ENCODE results near the gene KLHL26. TPM values are rescaled to one million over a fixed set of nuclear protein-coding genes. Genes with fewer than 3 reads are reported as not detected.

KLHL26 gene
- total and polyA plus RNA-seq, 9 of the 15 experiments (the other 6 are each of a cell fraction or from before 2014, with no cell fraction given), result 0.13 to 13.3 (median 1.4) TPM

DNA sequence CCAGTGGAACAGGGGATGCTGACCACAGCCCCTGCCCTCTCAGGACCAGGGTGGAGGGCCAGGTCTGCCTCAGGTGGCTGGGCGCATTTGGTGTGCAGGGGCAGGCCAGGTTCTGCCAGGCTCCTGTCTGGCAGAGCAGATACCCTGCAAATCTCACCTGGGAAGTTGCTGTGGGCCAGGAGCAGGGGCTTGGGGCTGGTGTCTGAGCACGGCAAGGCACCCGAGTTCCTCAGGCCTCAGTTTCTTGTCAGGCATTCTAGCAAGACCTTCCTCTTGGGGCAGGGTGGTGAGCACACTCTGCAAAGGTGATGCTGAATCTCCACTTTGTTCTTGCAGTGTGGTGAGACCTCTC, 47.8 kb downstream of the KLHL26 start:
- ChIA-PET POLR2A (interaction anchor here (0.8 kb wide), 1 partner anchor 24 kb away, joined by 3 read pairs; no protein-coding TSS in a partner anchor), CTCF (ENCODE audit: low intra/inter-chr PET ratio) (no interaction called here)
- FAIRE-seq (no peak), ATAC-seq (no peak), DNase-seq (ENCODE audit: extremely low read depth in 1 of 4, low spot score in 3 of 4) (no peak)
- Histone ChIP-seq H3K9ac (ENCODE audit: insufficient read depth in 1 of 2, low read depth in 2 of 2, low read length in 2 of 2) (peak overlapping the region in 1 of 2 experiments; percentile 91; a peak in 2 of 4 replicates), H3K27me3 (ENCODE audit: control insufficient read depth in 2 of 2, insufficient read depth in 2 of 2, low read length in 2 of 2) (no peaks in the 10 kb centered on the region), H3K27ac (ENCODE audit: extremely low read depth, low read depth, low read length) (no peak overlapping the region), H3K4me2 (ENCODE audit: insufficient read depth, low read length) (peak overlapping the region; percentile 93; the same call in 1 of the 2 replicates), H3K4me1 (replicated peaks in 1 of 2; ENCODE audit: control insufficient read depth in 2 of 2, insufficient read depth in 2 of 2, low read length in 2 of 2) (peaks cover 10 to 35% of the 10 kb centered on the region in 2 experiments; a peak in 4 of 5 replicates), H3K9me3 (replicated peaks; ENCODE audit: control insufficient read depth, insufficient read depth, low read depth, low read length) (no peaks in the 10 kb centered on the region), H3K36me3 (ENCODE audit: control insufficient read depth, insufficient read depth, low read length) (no peaks in the 10 kb centered on the region), H3K4me3 (no peak overlapping the region), H4K20me1 (replicated peaks; ENCODE audit: control insufficient read depth, insufficient read depth, low read length) (peaks cover 9% of the 10 kb centered on the region; the same call in 1 of the 2 replicates), H3K9me1 (ENCODE audit: control insufficient read depth, insufficient read depth, low read length) (no peaks in the 10 kb centered on the region), H2AFZ (ENCODE audit: low read depth, low read length) (no peak overlapping the region), H3K79me2 (ENCODE audit: control insufficient read depth, insufficient read depth, low read length) (peaks cover 19% of the 10 kb centered on the region)
- BruUV-seq (replicated peaks), result no TSS peak
- no peak for TF ChIP-seq MIER1 (IDR thresholded peaks at IDR 0.05; ENCODE audit: low read depth)
- peak; percentile 39; the same call in 1 of the 2 replicates for TF ChIP-seq RBFOX2 (IDR thresholded peaks at IDR 0.05; ENCODE audit: low read depth, low read length)
- in situ Hi-C loops (cut with MboI) (no loop called here), intact Hi-C loops (cut with micrococcal nuclease) (no loop called here)
- 42% methylated on average over 3 of the region's 3 CpGs for WGBS (ENCODE audit: insufficient coverage, low coverage, missing lambda C conversion rate)

DNA sequence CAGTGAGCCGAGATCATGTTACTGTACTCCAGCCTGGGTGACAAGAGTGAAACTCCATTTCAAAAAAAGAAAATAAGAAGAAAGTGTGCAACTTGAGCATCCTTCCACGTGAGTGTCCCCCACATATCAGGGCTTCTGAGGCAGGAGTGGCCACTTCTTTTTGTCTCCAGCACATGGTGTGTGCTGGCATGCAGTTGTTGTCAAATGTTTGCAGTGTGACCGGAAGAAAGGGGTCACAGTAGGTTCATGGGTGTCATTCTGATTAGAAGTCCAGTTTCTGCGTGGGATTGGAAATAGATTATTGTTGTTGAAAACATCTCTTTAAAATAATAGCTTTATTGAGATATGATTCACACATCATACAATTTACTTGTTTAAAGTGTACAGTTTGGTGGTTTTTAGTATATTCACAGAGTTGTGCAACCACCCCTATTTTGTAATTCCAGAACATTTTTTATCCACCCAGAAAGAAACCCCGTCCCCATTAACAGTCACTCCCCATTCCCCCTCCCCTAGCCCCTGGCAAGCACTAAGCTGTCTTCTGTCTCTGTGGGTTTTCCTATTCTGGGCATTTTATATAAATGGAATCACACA, 48.9 kb downstream of the KLHL26 start:
- FAIRE-seq, result peak; percentile 40
- Histone ChIP-seq H3K27me3 (ENCODE audit: control insufficient read depth in 2 of 2, insufficient read depth in 2 of 2, low read length in 2 of 2) (no peaks in the 10 kb centered on the region), H3K4me3 (no peak overlapping the region), H3K79me2 (ENCODE audit: control insufficient read depth, insufficient read depth, low read length) (peaks cover 21% of the 10 kb centered on the region), H3K9ac (ENCODE audit: insufficient read depth in 1 of 2, low read depth in 2 of 2, low read length in 2 of 2) (no peak overlapping the region), H3K36me3 (ENCODE audit: control insufficient read depth, insufficient read depth, low read length) (no peaks in the 10 kb centered on the region), H3K4me2 (ENCODE audit: insufficient read depth, low read length) (no peak overlapping the region), H2AFZ (ENCODE audit: low read depth, low read length) (no peak overlapping the region), H3K4me1 (replicated peaks in 1 of 2; ENCODE audit: control insufficient read depth in 2 of 2, insufficient read depth in 2 of 2, low read length in 2 of 2) (peaks cover 10 to 40% of the 10 kb centered on the region in 2 experiments; a peak in 4 of 5 replicates), H3K9me1 (ENCODE audit: control insufficient read depth, insufficient read depth, low read length) (no peaks in the 10 kb centered on the region), H3K9me3 (replicated peaks; ENCODE audit: control insufficient read depth, insufficient read depth, low read depth, low read length) (no peaks in the 10 kb centered on the region), H4K20me1 (replicated peaks; ENCODE audit: control insufficient read depth, insufficient read depth, low read length) (peaks cover 9% of the 10 kb centered on the region; the same call in 1 of the 2 replicates), H3K27ac (ENCODE audit: extremely low read depth, low read depth, low read length) (no peak overlapping the region)
- CTCF ChIA-PET (ENCODE audit: low intra/inter-chr PET ratio), result no interaction called here
- no peak for DNase-seq (ENCODE audit: extremely low read depth in 1 of 4, low spot score in 3 of 4)
- in situ Hi-C loops (cut with MboI), result no loop called here
- POLR2A ChIA-PET, result no interaction called here
- no peak for ATAC-seq
- 31% methylated on average over 5 of the region's 5 CpGs for WGBS (ENCODE audit: insufficient coverage, low coverage, missing lambda C conversion rate)
- TF ChIP-seq ZKSCAN8 (CRISPR knock-in tag; IDR thresholded peaks at IDR 0.05) (peak; percentile 44; the same call in 1 of the 2 replicates), STAT5B (CRISPR knock-in tag; IDR thresholded peaks at IDR 0.05) (no peak)
- BruUV-seq (replicated peaks), result TSS peak; percentile 49
- intact Hi-C loops (cut with micrococcal nuclease), result no loop called here
